HG03354 (cell line): ENCODE data around the gene PLEKHM1.
"Not testable (repeated sequence)": the region's sequence is repeated elsewhere in the genome, so short reads cannot be mapped to it uniquely, and the experiment has no call there.

Source experiments
- ATAC-seq: cut with Tn5 transposase; IDR thresholded peaks from one replicate; pipeline ENCODE4 v1.9.1; 2021; ENCODE audit warnings: mild to moderate bottlenecking; ENCODE audit not compliant: unreplicated experiment, poor library complexity, severe bottlenecking

Gene PLEKHM1

GRCh38 chr17:45490615-45491433, at the start of gene PLEKHM1:
TSS of gene PLEKHM1 (minus strand) at chr17:45490721. CDS start at chr17:45482484, 8,237 bp downstream.
- ATAC-seq, result peak; percentile 97

DNA sequence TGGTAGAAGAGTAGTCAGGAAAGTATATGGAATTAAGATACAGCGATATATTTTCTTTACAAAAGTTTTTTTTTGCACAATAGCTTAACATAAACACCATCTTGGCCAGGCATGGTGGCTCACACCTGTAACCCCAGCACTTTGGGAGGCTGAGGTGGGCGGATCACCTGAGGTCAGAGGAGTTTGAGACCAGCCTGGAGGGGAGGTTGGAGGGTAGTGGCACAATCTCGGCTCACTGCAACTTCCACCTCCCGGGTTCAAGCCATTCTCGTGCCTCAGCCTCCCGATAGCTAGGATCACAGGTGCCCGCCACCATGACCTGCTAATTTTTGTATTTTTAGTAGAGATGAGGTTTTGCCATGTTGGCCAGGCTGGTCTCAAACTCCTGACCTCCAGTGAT, 47.6 kb upstream of the PLEKHM1 start:
- ATAC-seq, result not testable (repeated sequence)

DNA sequence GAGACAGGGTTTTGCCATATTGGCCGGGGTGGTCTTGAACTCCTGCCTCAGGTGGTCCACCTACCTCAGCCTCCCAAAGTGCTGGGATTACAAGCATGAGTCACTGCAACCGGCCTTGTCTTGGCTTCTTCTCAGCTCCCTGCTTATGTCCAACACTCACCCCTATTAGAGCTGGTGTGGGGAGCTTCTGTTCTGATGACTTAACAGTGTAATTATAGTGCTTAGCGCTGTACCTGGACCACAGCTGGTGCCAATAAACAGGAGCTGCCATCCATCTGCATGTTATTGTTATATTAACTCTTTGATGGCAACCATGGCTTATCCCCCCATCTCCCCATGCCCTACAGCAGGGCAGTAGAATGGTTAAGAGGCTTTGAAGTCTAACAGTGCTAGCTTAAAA, 15.6 kb upstream of the PLEKHM1 start:
- ATAC-seq, result not testable (repeated sequence)

- not testable (repeated sequence) for ATAC-seq
These were observed 14.7 kb upstream of the PLEKHM1 start for GRCh38 chr17:45505183-45505582.

GRCh38 chr17:45501092-45501707, 10.7 kb upstream of the PLEKHM1 start:
- not testable (repeated sequence) for ATAC-seq

- ATAC-seq, result not testable (repeated sequence)
These were observed 10.0 kb upstream of the PLEKHM1 start for GRCh38 chr17:45500478-45500877.

DNA sequence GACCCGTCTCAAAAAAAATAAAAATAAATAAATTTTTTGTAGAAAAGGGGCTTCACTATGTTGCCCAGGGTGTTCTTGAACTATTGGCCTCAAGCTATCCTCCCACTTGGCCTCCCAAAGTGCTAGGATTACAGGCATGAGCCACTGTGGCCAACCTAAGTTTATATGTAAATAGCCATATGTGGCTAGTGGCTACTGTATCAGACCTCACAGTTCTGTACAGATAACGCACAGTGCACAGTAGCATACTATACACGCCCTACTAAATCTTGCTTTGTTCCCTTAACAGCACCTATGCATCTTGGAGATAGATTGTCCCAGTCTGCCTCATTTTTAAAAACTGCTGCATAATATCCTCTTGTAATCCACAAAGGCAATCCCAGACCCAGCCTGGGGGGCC, 8.7 kb upstream of the PLEKHM1 start:
- ATAC-seq, result not testable (repeated sequence)

GRCh38 chr17:45498377-45498776, 7.9 kb upstream of the PLEKHM1 start:
- not testable (repeated sequence) for ATAC-seq

DNA sequence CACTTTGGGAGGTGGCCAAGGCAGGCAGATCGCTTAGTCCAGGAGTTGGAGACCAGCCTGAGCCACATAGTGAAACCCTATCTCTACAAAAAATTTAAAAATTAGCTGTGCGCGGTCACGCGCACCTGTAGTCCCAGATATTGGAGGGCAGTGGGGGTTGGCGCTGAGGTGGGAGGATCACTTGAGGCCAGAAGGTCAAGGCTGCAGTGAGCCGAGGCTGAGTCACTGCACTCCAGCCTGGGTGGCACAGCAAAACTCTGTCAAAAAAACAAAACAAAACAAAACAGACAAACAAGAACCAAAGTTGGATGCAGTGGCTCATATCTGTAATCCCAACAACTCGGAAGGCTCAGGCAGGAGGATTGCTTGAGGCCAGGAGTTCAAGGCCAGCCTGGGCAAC, 6.9 kb upstream of the PLEKHM1 start:
- ATAC-seq, result not testable (repeated sequence)

- not testable (repeated sequence) for ATAC-seq
These were observed 6.0 kb upstream of the PLEKHM1 start for GRCh38 chr17:45496507-45496906.

DNA sequence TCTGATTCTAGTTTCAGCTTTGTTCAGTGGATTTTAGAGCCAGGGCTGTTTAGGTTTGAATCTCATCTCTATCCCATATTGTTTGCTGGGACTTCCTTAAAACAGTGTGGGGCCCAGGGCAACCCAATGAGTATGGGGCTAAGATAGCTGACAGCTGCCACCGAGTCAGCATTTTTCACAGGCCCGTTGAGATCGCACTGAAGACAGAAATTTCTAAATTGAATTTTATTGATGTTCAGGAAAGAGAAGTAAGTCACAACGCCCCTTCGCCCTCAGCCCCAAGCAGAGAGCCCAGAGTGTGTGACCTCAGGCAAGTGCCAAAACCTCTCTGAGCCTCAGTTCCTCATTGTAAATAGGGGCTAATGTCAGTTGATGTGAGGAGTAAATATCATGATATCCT, 4.0 kb upstream of the PLEKHM1 start:
- not testable (repeated sequence) for ATAC-seq

DNA sequence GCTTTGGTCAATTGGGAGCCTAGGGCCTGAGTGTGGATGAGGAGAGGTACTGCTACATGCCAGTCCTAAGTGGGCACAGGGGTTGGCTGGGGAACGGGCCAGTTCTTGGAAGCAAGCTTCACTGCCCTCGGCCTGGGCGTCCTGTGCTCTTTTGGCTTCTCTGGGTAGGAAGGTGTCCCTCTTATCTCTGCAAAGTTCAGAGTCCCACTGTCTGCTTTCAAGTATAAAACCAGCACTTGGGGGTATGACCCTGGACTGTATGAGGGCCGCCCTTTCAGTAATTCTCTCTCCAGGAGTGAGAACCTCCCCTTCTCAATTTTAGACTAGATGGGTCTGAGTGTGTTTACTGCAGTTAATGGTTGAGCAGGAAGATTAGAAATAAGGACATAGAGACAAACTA, 1.6 kb upstream of the PLEKHM1 start:
- ATAC-seq, result not testable (repeated sequence)

GRCh38 chr17:45490198-45490597, 323 bp downstream of the PLEKHM1 start:
- peak; percentile 24 for ATAC-seq

GRCh38 chr17:45487704-45488103, 2.8 kb downstream of the PLEKHM1 start:
- not testable (repeated sequence) for ATAC-seq

GRCh38 chr17:45483591-45484216, 6.8 kb downstream of the PLEKHM1 start:
- ATAC-seq, result not testable (repeated sequence)

DNA sequence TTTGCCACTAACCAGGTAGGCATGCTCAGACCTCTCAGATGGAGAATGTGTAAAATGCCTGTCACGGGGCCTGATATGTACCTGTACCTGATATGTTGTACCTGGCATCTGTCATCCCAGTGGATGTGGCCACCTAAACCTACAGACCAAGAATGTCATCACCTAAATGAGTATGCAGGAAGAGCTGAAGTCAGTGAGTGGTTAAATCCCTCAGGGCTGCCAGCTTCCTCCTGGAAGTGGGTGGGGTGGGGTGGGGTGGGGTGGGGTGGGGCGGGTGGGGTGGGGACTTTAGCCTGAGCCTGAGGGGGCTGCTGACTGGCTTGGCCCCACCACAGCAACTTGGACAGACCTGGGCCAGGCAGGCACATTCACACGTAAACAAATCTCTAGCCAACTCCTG, 7.3 kb downstream of the PLEKHM1 start:
- not testable (repeated sequence) for ATAC-seq

- not testable (repeated sequence) for ATAC-seq
These were observed 8.2 kb downstream of the PLEKHM1 start for GRCh38 chr17:45482317-45482716.

- ATAC-seq, result not testable (repeated sequence)
These were observed 15.1 kb downstream of the PLEKHM1 start for GRCh38 chr17:45475436-45475835.

DNA sequence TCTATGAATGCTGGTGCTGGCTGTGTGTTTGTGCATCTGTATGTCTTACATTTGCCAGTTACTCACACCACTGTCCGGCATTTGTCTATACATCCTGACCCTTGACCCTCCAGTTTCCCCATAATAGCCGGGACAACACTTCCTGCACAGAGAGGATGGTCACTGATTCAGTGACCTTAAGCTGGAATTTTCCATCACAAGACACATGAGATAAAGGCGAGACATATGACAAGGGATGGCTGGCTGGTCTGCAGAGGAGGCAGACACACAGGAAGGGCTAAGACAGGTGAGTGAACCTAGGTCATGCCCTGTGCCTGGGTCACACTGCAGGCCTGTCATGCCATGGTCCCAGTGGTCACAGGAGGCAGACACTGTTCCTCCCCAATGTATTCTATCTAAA, 18.3 kb downstream of the PLEKHM1 start:
- ATAC-seq, result not testable (repeated sequence)

DNA sequence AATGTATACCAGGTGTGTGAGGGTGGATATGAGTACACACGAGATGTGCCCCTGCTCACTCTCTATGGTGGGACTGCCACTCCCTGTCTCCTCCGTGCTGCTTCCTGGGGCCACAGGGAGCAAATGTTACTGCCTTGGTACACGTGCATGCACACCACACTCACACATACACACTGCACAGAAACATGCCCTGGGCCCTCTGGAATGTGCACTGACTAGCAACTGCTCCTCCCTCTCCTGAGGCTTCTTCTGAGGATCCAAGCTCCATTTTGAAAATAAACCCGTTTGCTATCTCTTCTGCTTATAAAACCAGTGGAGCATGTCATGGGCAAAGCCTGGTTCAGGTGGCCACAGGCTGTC, 21.3 kb downstream of the PLEKHM1 start:
- ATAC-seq, result not testable (repeated sequence)
